Tibial nerve (tissue), 4 donors: ENCODE results near the gene SEMA6A. TPM values are rescaled to one million over a fixed set of nuclear protein-coding genes. Genes with fewer than 3 reads are reported as not detected.

Source experiments
- DNase-seq, 2 donors: peaks; one replicate each; pipeline ENCODE4 v3.0.0-alpha.2; 2019; ENCODE audit warnings: low spot score in 2 of 2
- H3K27ac ChIP-seq, 4 donors: fragments of 200-600 bp; sonication (generic) in 3 of 4; one replicate each; pipeline ENCODE4 v1.5.1; 2017 to 2019; ENCODE audit warnings: mild to moderate bottlenecking in 1 of 4
- H3K27me3 ChIP-seq, 2 donors: fragments of 200-600 bp; sonication (generic) in 1 of 2; one replicate each; pipeline versions ENCODE4 v1.5.1 to v1.6.0; 2017 to 2019
- H3K36me3 ChIP-seq, 3 donors: fragments of 200-600 bp; sonication (generic); one replicate each; pipeline ENCODE4 v1.5.1; 2018 to 2019
- H3K4me1 ChIP-seq, 4 donors: fragments of 200-600 bp; sonication (generic) in 3 of 4; one replicate each; pipeline ENCODE4 v1.5.1; 2017 to 2019
- H3K4me3 ChIP-seq, 4 donors: fragments of 200-600 bp; sonication (generic) in 3 of 4; one replicate each; pipeline ENCODE4 v1.5.1; 2017 to 2019; ENCODE audit warnings: mild to moderate bottlenecking in 1 of 4, moderate library complexity in 1 of 4
- H3K9me3 ChIP-seq, 4 donors: fragments of 200-600 bp; sonication (generic) in 3 of 4; one replicate each; pipeline ENCODE4 v1.5.1; 2017 to 2019
- CTCF ChIP-seq, 5 experiments: fragments of 200-600 bp in 3 of 5; fragments of 450-650 bp in 2 of 5; sonication (generic) in 3 of 5; IDR thresholded peaks; one replicate each; pipeline ENCODE4 v1.5.1; 2016 to 2019; ENCODE audit warnings: antibody characterized with exemption in 5 of 5, mild to moderate bottlenecking in 3 of 5, moderate library complexity in 2 of 5
- EP300 ChIP-seq, 2 donors: sonication (generic); formaldehyde crosslinking; IDR thresholded peaks; one replicate each; pipeline ENCODE4 v1.6.1; 2017; ENCODE audit warnings: antibody characterized with exemption in 2 of 2, mild to moderate bottlenecking in 1 of 2
- POLR2A ChIP-seq, 2 donors: fragments of 450-650 bp; IDR thresholded peaks; one replicate each; pipeline ENCODE4 v1.6.1; 2017; ENCODE audit warnings: antibody characterized with exemption in 2 of 2, mild to moderate bottlenecking in 2 of 2, moderate library complexity in 2 of 2
- WGBS, 2 donors: methylation state at CpG; one replicate each; pipeline ENCODE4 v1.1.5; 2018; 5-methylcytosine and 5-hydroxymethylcytosine counted together
- total RNA-seq, 4 donors: library from RNA; depleted of rRNA; stranded (reverse); fragments of >200 nt; gene quantifications; one replicate each; pipeline ENCODE4 v1.1.0, GENCODE V29; 2016

Gene SEMA6A
- total RNA-seq, 4 donors from 2014 or later, result 13.6 to 25.1 (median 21.4) TPM

- WGBS, 2 donors, result 5 to 12% methylated on average over 35 to 41 of the region's 44 CpGs
- Histone ChIP-seq H3K4me1 (peaks cover 0 to 44% (median 5%) of the 10 kb centered on the region in 4 donors), H3K36me3 (no peaks in the 10 kb centered on the region), H3K4me3 (peak overlapping the region; percentile 62 to 79 (median 72)), H3K9me3 (no peaks in the 10 kb centered on the region), H3K27me3 (peaks cover 0 to 13% of the 10 kb centered on the region in 2 donors), H3K27ac (peak overlapping the region; percentile 65 to 84 (median 76))
- no peak for DNase-seq
- TF ChIP-seq EP300 (IDR thresholded peaks at IDR 0.05) (no peak), CTCF (IDR thresholded peaks at IDR 0.05) (peak; percentile 70 to 91 (median 85))
Observed at GRCh38 chr5:116576053-116576713, 1.6 kb upstream of the SEMA6A start.

GRCh38 chr5:116575326-116576052, 866 bp upstream of the SEMA6A start:
- H3K27me3 ChIP-seq, result peaks cover 0 to 13% of the 10 kb centered on the region in 2 donors
- H3K27ac ChIP-seq, result peak overlapping the region; percentile 65 to 84 (median 76)

GRCh38 chr5:116573702-116574366, 789 bp downstream of the SEMA6A start:
- no peak for DNase-seq

More at GRCh38 chr5:116575326-116576052, 866 bp upstream of the SEMA6A start:
- TF ChIP-seq EP300 (IDR thresholded peaks at IDR 0.05) (no peak), CTCF (IDR thresholded peaks at IDR 0.05) (no peak)
- Histone ChIP-seq H3K4me1 (peaks cover 0 to 44% (median 5%) of the 10 kb centered on the region in 4 donors), H3K4me3 (peak overlapping the region; percentile 62 to 79 (median 72)), H3K9me3 (no peaks in the 10 kb centered on the region), H3K36me3 (no peaks in the 10 kb centered on the region)
- 0 to 1% methylated on average over 33 of the region's 33 CpGs for WGBS, 2 donors
- peak in 1 of 2 donors; percentile 20 for DNase-seq

GRCh38 chr5:116573279-116573701, 1.3 kb downstream of the SEMA6A start:
- Histone ChIP-seq H3K27me3 (peaks cover 0 to 13% of the 10 kb centered on the region in 2 donors), H3K36me3 (no peaks in the 10 kb centered on the region), H3K4me1 (peaks cover 0 to 44% (median 5%) of the 10 kb centered on the region in 4 donors), H3K27ac (peak overlapping the region in 3 of 4 donors; percentile 65 to 84 (median 80)), H3K9me3 (no peaks in the 10 kb centered on the region), H3K4me3 (peak overlapping the region; percentile 62 to 79 (median 72))
- TF ChIP-seq EP300 (IDR thresholded peaks at IDR 0.05) (no peak), POLR2A (IDR thresholded peaks at IDR 0.05) (no peak), CTCF (IDR thresholded peaks at IDR 0.05) (no peak)
- WGBS, 2 donors, result 0 to 1% methylated on average over 30 to 31 of the region's 35 CpGs
- no peak for DNase-seq

More at GRCh38 chr5:116573702-116574366, 789 bp downstream of the SEMA6A start:
- Histone ChIP-seq H3K27ac (peak overlapping the region; percentile 65 to 84 (median 76)), H3K9me3 (no peaks in the 10 kb centered on the region), H3K36me3 (no peaks in the 10 kb centered on the region), H3K4me1 (peaks cover 0 to 44% (median 5%) of the 10 kb centered on the region in 4 donors), H3K4me3 (peak overlapping the region; percentile 62 to 79 (median 72)), H3K27me3 (peaks cover 0 to 13% of the 10 kb centered on the region in 2 donors)
- 1% methylated on average over 40 to 50 of the region's 61 CpGs for WGBS, 2 donors
- no peak for TF ChIP-seq EP300 (IDR thresholded peaks at IDR 0.05)
- TF ChIP-seq POLR2A (IDR thresholded peaks at IDR 0.05), result no peak
- no peak for TF ChIP-seq CTCF (IDR thresholded peaks at IDR 0.05)
